BLaER1 (cell line): Measurements from ENCODE around the gene ZFX.

Experiments
- H3K27ac ChIP-seq: shearing (Covaris generic); formaldehyde crosslinking; 2 replicates; pipeline ENCODE4 v1.8.1; 2022
- H3K27me3 ChIP-seq: shearing (Covaris generic); formaldehyde crosslinking; 2 replicates; pipeline ENCODE4 v1.8.1; 2022
- H3K36me3 ChIP-seq: shearing (Covaris generic); formaldehyde crosslinking; 2 replicates; pipeline ENCODE4 v1.8.1; 2022
- H3K4me1 ChIP-seq: shearing (Covaris generic); formaldehyde crosslinking; 2 replicates; pipeline ENCODE4 v1.8.1; 2022
- H3K4me2 ChIP-seq: shearing (Covaris generic); formaldehyde crosslinking; 2 replicates; pipeline ENCODE4 v1.8.1; 2022
- H3K4me3 ChIP-seq: shearing (Covaris generic); formaldehyde crosslinking; 2 replicates; pipeline ENCODE4 v1.8.1; 2022
- H3K9ac ChIP-seq: shearing (Covaris generic); formaldehyde crosslinking; 2 replicates; pipeline ENCODE4 v1.8.1; 2022
- H3K9me3 ChIP-seq: shearing (Covaris generic); formaldehyde crosslinking; 2 replicates; pipeline ENCODE4 v1.8.1; 2022
- H4K20me1 ChIP-seq: shearing (Covaris generic); formaldehyde crosslinking; 2 replicates; pipeline ENCODE4 v1.8.1; 2022
- Cebpa-rat ChIP-seq: shearing (Covaris generic); IDR thresholded peaks from 2 replicates; pipeline ENCODE4 v1.8.1; 2022

The ZFX gene

GRCh38 chrX:24248042-24248441 is 98.5 kb downstream of the ZFX start:
- Histone ChIP-seq H3K4me2 (no peak overlapping the region), H3K4me3 (no peak overlapping the region), H3K27ac (no peak overlapping the region), H3K36me3 (no peaks in the 10 kb centered on the region), H3K4me1 (peaks cover 12% of the 10 kb centered on the region), H3K9me3 (no peaks in the 10 kb centered on the region), H3K9ac (no peak overlapping the region), H3K27me3 (no peaks in the 10 kb centered on the region), H4K20me1 (no peaks in the 10 kb centered on the region)
- no peak for TF ChIP-seq Cebpa-rat

- H3K9me3 ChIP-seq, result no peaks in the 10 kb centered on the region
- no peaks in the 10 kb centered on the region for H4K20me1 ChIP-seq
- no peak overlapping the region for H3K27ac ChIP-seq
- no peak overlapping the region for H3K9ac ChIP-seq
- no peak overlapping the region for H3K4me2 ChIP-seq
- TF ChIP-seq Cebpa-rat, result no peak
- no peak overlapping the region for H3K4me3 ChIP-seq
- no peaks in the 10 kb centered on the region for H3K4me1 ChIP-seq
- no peaks in the 10 kb centered on the region for H3K36me3 ChIP-seq
- no peaks in the 10 kb centered on the region for H3K27me3 ChIP-seq
These were observed 103.5 kb downstream of the ZFX start for GRCh38 chrX:24253030-24253429.

- Histone ChIP-seq H4K20me1 (no peaks in the 10 kb centered on the region), H3K9ac (no peak overlapping the region), H3K27me3 (no peaks in the 10 kb centered on the region), H3K4me3 (no peak overlapping the region), H3K27ac (no peak overlapping the region), H3K4me1 (no peaks in the 10 kb centered on the region), H3K4me2 (no peak overlapping the region), H3K9me3 (no peaks in the 10 kb centered on the region), H3K36me3 (no peaks in the 10 kb centered on the region)
- no peak for TF ChIP-seq Cebpa-rat
These were observed 103.9 kb downstream of the ZFX start for GRCh38 chrX:24253469-24253868.

- Histone ChIP-seq H3K9ac (no peak overlapping the region), H3K27me3 (no peaks in the 10 kb centered on the region), H3K27ac (no peak overlapping the region), H3K4me3 (no peak overlapping the region), H3K9me3 (no peaks in the 10 kb centered on the region), H3K36me3 (no peaks in the 10 kb centered on the region), H3K4me1 (peaks cover 12% of the 10 kb centered on the region), H4K20me1 (no peaks in the 10 kb centered on the region), H3K4me2 (no peak overlapping the region)
- TF ChIP-seq Cebpa-rat, result no peak
These were observed 107.5 kb downstream of the ZFX start for GRCh38 chrX:24257011-24257410.

- H3K36me3 ChIP-seq, result no peaks in the 10 kb centered on the region
- H3K4me3 ChIP-seq, result no peak overlapping the region
- H4K20me1 ChIP-seq, result no peaks in the 10 kb centered on the region
- no peak overlapping the region for H3K9ac ChIP-seq
- no peak for TF ChIP-seq Cebpa-rat
- no peaks in the 10 kb centered on the region for H3K27me3 ChIP-seq
- H3K27ac ChIP-seq, result no peak overlapping the region
- H3K4me1 ChIP-seq, result peaks cover 12% of the 10 kb centered on the region
- H3K9me3 ChIP-seq, result no peaks in the 10 kb centered on the region
- no peak overlapping the region for H3K4me2 ChIP-seq
These were observed 110.2 kb downstream of the ZFX start for GRCh38 chrX:24259544-24260240.

GRCh38 chrX:24260842-24261550 is 111.5 kb downstream of the ZFX start:
- Histone ChIP-seq H3K9ac (no peak overlapping the region), H3K27me3 (no peaks in the 10 kb centered on the region), H3K4me2 (peak overlapping the region; percentile 40), H3K4me3 (no peak overlapping the region), H3K4me1 (peaks cover 12% of the 10 kb centered on the region), H4K20me1 (no peaks in the 10 kb centered on the region), H3K36me3 (no peaks in the 10 kb centered on the region), H3K9me3 (no peaks in the 10 kb centered on the region), H3K27ac (no peak overlapping the region)
- no peak for TF ChIP-seq Cebpa-rat

- Histone ChIP-seq H3K9me3 (no peaks in the 10 kb centered on the region), H3K9ac (no peak overlapping the region), H3K4me3 (no peak overlapping the region), H3K36me3 (no peaks in the 10 kb centered on the region), H3K27me3 (no peaks in the 10 kb centered on the region), H4K20me1 (no peaks in the 10 kb centered on the region), H3K4me1 (peaks cover 12% of the 10 kb centered on the region), H3K4me2 (no peak overlapping the region), H3K27ac (no peak overlapping the region)
- TF ChIP-seq Cebpa-rat, result no peak
These were observed 112.8 kb downstream of the ZFX start for GRCh38 chrX:24262309-24262708.

- Histone ChIP-seq H3K4me2 (no peak overlapping the region), H3K27ac (no peak overlapping the region), H3K4me3 (no peak overlapping the region), H3K27me3 (no peaks in the 10 kb centered on the region), H3K4me1 (peaks cover 12% of the 10 kb centered on the region), H4K20me1 (no peaks in the 10 kb centered on the region), H3K9ac (no peak overlapping the region), H3K9me3 (no peaks in the 10 kb centered on the region), H3K36me3 (no peaks in the 10 kb centered on the region)
- TF ChIP-seq Cebpa-rat, result no peak
These were observed 114.9 kb downstream of the ZFX start for GRCh38 chrX:24264383-24264782.
